HS-27A (cell line): Measurements from ENCODE around the gene VPS36.
A peak's percentile ranks its signal among the peaks of the same experiment; 100 is the strongest.
"Not testable (repeated sequence)": the region's sequence is repeated elsewhere in the genome, so short reads cannot be mapped to it uniquely, and the experiment has no call there.

Experiments used
- DNase-seq: peaks from one replicate; pipeline ENCODE4 v3.0.0-alpha.2; 2012; ENCODE audit warnings: low read depth, missing footprints

The VPS36 gene

GRCh38 chr13:52432456-52432855 lies 18.0 kb downstream of the VPS36 start:
- DNase-seq: no peak

GRCh38 chr13:52428295-52428694 lies 22.1 kb downstream of the VPS36 start:
- DNase-seq: no peak

- no peak for DNase-seq
Observed at GRCh38 chr13:52421216-52421615, 29.2 kb downstream of the VPS36 start.

- no peak for DNase-seq
Observed at GRCh38 chr13:52419080-52419479, 31.4 kb downstream of the VPS36 start.

- DNase-seq: peak; percentile 20
Observed at GRCh38 chr13:52414963-52415362, 35.5 kb downstream of the VPS36 start.

GRCh38 chr13:52414051-52414450 lies 36.4 kb downstream of the VPS36 start:
- DNase-seq: no peak

GRCh38 chr13:52412128-52412527 lies 38.3 kb downstream of the VPS36 start:
- DNase-seq: no peak

- DNase-seq: no peak
Observed at GRCh38 chr13:52411629-52412028, 38.8 kb downstream of the VPS36 start.

- not testable (repeated sequence) for DNase-seq
Observed at GRCh38 chr13:52408071-52408658, 42.3 kb downstream of the VPS36 start.

GRCh38 chr13:52407436-52407835 lies 43.0 kb downstream of the VPS36 start:
- not testable (repeated sequence) for DNase-seq

- DNase-seq: no peak
Observed at GRCh38 chr13:52406629-52407028, 43.8 kb downstream of the VPS36 start.

- DNase-seq: no peak
Observed at GRCh38 chr13:52405767-52406494, 44.5 kb downstream of the VPS36 start, which contains the start of gene THSD1. THSD1 (minus strand) TSS chr13:52406172; CDS start chr13:52402600, 3,572 bp downstream.

- no peak for DNase-seq
Observed at GRCh38 chr13:52405369-52405766, 45.1 kb downstream of the VPS36 start.

GRCh38 chr13:52399708-52400107 lies 50.7 kb downstream of the VPS36 start:
- no peak for DNase-seq

GRCh38 chr13:52399046-52399445 lies 51.4 kb downstream of the VPS36 start:
- no peak for DNase-seq

GRCh38 chr13:52395704-52396103 lies 54.7 kb downstream of the VPS36 start:
- no peak for DNase-seq

- DNase-seq: no peak
Observed at GRCh38 chr13:52394586-52394985, 55.8 kb downstream of the VPS36 start.

- no peak for DNase-seq
Observed at GRCh38 chr13:52393572-52394357, 56.7 kb downstream of the VPS36 start.

- no peak for DNase-seq
Observed at GRCh38 chr13:52387721-52388120, 62.7 kb downstream of the VPS36 start.

- DNase-seq: no peak
Observed at GRCh38 chr13:52385870-52386269, 64.6 kb downstream of the VPS36 start.

GRCh38 chr13:52383366-52383765 lies 67.1 kb downstream of the VPS36 start:
- no peak for DNase-seq

- no peak for DNase-seq
Observed at GRCh38 chr13:52378312-52378711, 72.1 kb downstream of the VPS36 start.

- DNase-seq: no peak
Observed at GRCh38 chr13:52377898-52378297, 72.5 kb downstream of the VPS36 start.
